Mesendoderm (in vitro differentiated cells): Measurements from ENCODE around the gene TACR1.
A peak's percentile ranks its signal among the peaks of the same experiment; 100 is the strongest.
"Not testable (repeated sequence)": the region's sequence is repeated elsewhere in the genome, so short reads cannot be mapped to it uniquely, and the experiment has no call there.

Experiments
- DNase-seq: peaks from one replicate; pipeline ENCODE4 v3.0.0; 2013
- H2AK5ac ChIP-seq: 2 replicates; pipeline ENCODE4 v1.6.1; 2013; ENCODE audit warnings: low read length, inconsistent platforms
- H2BK120ac ChIP-seq: 2 replicates; pipeline ENCODE4 v1.6.1; 2013; ENCODE audit warnings: low read depth, mild to moderate bottlenecking, low read length, moderate library complexity, mixed read lengths
- H2BK15ac ChIP-seq: replicated peaks from 2 replicates; pipeline ENCODE4 v1.6.1; 2013; ENCODE audit warnings: low read depth, mild to moderate bottlenecking, moderate library complexity
- H2BK5ac ChIP-seq: 2 replicates; pipeline ENCODE4 v1.6.1; 2013; ENCODE audit warnings: low read length, inconsistent platforms
- H3K18ac ChIP-seq: 2 replicates; pipeline ENCODE4 v1.6.1; 2013; ENCODE audit warnings: mild to moderate bottlenecking, low read length, mixed read lengths
- H3K23ac ChIP-seq: one replicate; pipeline ENCODE4 v1.6.1; 2013; ENCODE audit warnings: low read length
- H3K27ac ChIP-seq: 2 replicates; pipeline ENCODE4 v1.5.1; 2013; ENCODE audit warnings: low read depth, mild to moderate bottlenecking, inconsistent platforms, low read length, moderate library complexity
- H3K27me3 ChIP-seq: 2 replicates; pipeline ENCODE4 v1.6.1; 2013; ENCODE audit warnings: low read length, control low read depth, mild to moderate bottlenecking, inconsistent platforms; ENCODE audit not compliant: insufficient read depth, poor library complexity
- H3K36me3 ChIP-seq: 2 replicates; pipeline ENCODE4 v1.6.1; 2013; ENCODE audit warnings: low read length, inconsistent platforms; ENCODE audit not compliant: control insufficient read depth, insufficient read depth
- H3K4ac ChIP-seq: one replicate; pipeline ENCODE4 v1.6.1; 2013; ENCODE audit warnings: low read depth, mild to moderate bottlenecking, low read length, moderate library complexity
- H3K4me1 ChIP-seq: 2 replicates; pipeline ENCODE4 v1.6.1; 2013; ENCODE audit warnings: low read depth, low read length, inconsistent platforms; ENCODE audit not compliant: control insufficient read depth
- H3K4me2 ChIP-seq: 2 replicates; pipeline ENCODE4 v1.6.1; 2013; ENCODE audit warnings: low read length
- H3K4me3 ChIP-seq: 2 replicates; pipeline ENCODE4 v1.5.1; 2013; ENCODE audit warnings: mild to moderate bottlenecking, low read length
- H3K56ac ChIP-seq: one replicate; pipeline ENCODE4 v1.6.1; 2013; ENCODE audit warnings: low read length
- H3K79me1 ChIP-seq: 2 replicates; pipeline ENCODE4 v1.6.1; 2013; ENCODE audit warnings: low read length, inconsistent platforms
- H3K79me2 ChIP-seq: 2 replicates; pipeline ENCODE4 v1.6.1; 2013; ENCODE audit warnings: mild to moderate bottlenecking, low read length; ENCODE audit not compliant: control insufficient read depth, insufficient read depth
- H3K9ac ChIP-seq: 2 replicates; pipeline ENCODE4 v1.6.1; 2013; ENCODE audit warnings: low read length, inconsistent platforms
- H4K5ac ChIP-seq: one replicate; pipeline ENCODE4 v1.6.1; 2013; ENCODE audit warnings: low read length
- H4K8ac ChIP-seq: one replicate; pipeline ENCODE4 v1.6.1; 2013; ENCODE audit warnings: low read depth, mild to moderate bottlenecking, control low read depth, low read length, moderate library complexity
- WGBS: extraction: QIAGEN DNeasy Blood & Tissue Kit; methylation state at CpG from one replicate; pipeline ENCODE4 v1.1.7; 2013; ENCODE audit warnings: low lambda C conversion rate, missing lambda C conversion rate; ENCODE audit not compliant: insufficient coverage; ENCODE audit errors: extremely low coverage; 5-methylcytosine and 5-hydroxymethylcytosine counted together

Gene TACR1

DNA sequence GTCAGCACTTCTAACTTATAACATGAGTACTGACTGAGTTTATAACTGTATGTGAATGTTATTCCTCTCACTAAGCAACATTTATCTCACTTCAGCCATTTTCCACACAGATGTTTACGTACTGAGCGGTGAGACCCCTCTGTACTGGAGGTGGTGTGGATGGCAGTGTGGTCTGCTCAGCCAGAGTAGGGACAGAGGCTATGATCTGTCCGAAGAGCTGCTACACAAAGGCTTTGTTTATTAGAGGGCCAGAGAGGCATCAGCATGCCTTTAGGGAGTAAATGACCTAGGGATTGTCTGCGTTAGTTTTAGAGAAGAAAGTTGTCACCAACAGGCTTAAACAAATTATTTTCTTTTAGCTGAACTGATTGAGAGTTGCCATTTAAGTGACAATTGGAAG is 23.2 kb upstream of the TACR1 start:
- Histone ChIP-seq H3K27ac (no peak overlapping the region), H3K36me3 (no peaks in the 10 kb centered on the region), H2BK5ac (no peak overlapping the region), H2AK5ac (no peak overlapping the region), H4K8ac (no peak overlapping the region), H3K79me1 (no peaks in the 10 kb centered on the region), H4K5ac (no peak overlapping the region), H3K23ac (no peak overlapping the region), H3K56ac (no peak overlapping the region), H3K9ac (no peak overlapping the region), H2BK120ac (no peak overlapping the region), H2BK15ac (no peak overlapping the region), H3K27me3 (no peaks in the 10 kb centered on the region), H3K18ac (no peak overlapping the region), H3K4me3 (no peak overlapping the region), H3K4ac (no peak overlapping the region), H3K4me1 (no peaks in the 10 kb centered on the region), H3K79me2 (no peaks in the 10 kb centered on the region), H3K4me2 (no peak overlapping the region)
- DNase-seq: no peak
- no CpG with 5 or more reads among the region's 4 CpGs for WGBS

GRCh38 chr2:75221862-75222261 is 22.5 kb upstream of the TACR1 start:
- Histone ChIP-seq H2AK5ac (no peak overlapping the region), H3K27ac (no peak overlapping the region)
- WGBS: no CpG with 5 or more reads among the region's 3 CpGs

DNA sequence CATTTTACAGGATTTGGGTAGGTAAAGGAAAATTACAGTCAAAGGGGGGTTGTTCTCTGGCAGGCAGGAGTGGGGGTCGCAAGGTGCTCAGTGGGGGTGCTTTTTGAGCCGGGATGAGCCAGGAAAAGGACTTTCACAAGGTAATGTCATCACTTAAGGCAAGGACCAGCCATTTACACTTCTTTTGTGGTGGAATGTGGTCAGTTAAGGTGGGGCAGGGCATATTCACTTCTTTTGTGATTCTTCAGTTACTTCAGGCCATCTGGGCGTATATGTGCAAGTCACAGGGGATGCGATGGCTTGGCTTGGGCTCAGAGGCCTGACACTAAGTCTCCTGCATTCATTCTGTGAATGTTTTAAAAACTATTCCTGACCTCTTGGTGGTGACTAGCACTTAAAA is 19.9 kb upstream of the TACR1 start:
- H3K23ac ChIP-seq, H3K4me3 ChIP-seq, H2BK15ac ChIP-seq, H4K5ac ChIP-seq, H3K4me2 ChIP-seq, H3K27me3 ChIP-seq, H2BK5ac ChIP-seq, H3K27ac ChIP-seq, H2AK5ac ChIP-seq, H3K36me3 ChIP-seq, H3K18ac ChIP-seq, H3K79me2 ChIP-seq, H3K4me1 ChIP-seq, H3K4ac ChIP-seq, H3K79me1 ChIP-seq, H4K8ac ChIP-seq, H3K9ac ChIP-seq, H3K56ac ChIP-seq, H2BK120ac ChIP-seq: not testable (repeated sequence)
- WGBS: no CpG with 5 or more reads among the region's 4 CpGs
- peak; percentile 50 for DNase-seq

More at GRCh38 chr2:75221862-75222261, 22.5 kb upstream of the TACR1 start:
- no peak overlapping the region for H3K56ac ChIP-seq
- H3K23ac ChIP-seq: no peak overlapping the region
- no peak overlapping the region for H4K5ac ChIP-seq
- H3K4me2 ChIP-seq: no peak overlapping the region
- H2BK5ac ChIP-seq: no peak overlapping the region
- H2BK120ac ChIP-seq: no peak overlapping the region
- H3K79me1 ChIP-seq: no peaks in the 10 kb centered on the region
- H4K8ac ChIP-seq: no peak overlapping the region
- H3K79me2 ChIP-seq: no peaks in the 10 kb centered on the region
- no peak overlapping the region for H3K9ac ChIP-seq
- H3K27me3 ChIP-seq: no peaks in the 10 kb centered on the region
- no peaks in the 10 kb centered on the region for H3K4me1 ChIP-seq
- H3K36me3 ChIP-seq: no peaks in the 10 kb centered on the region
- no peak overlapping the region for H3K18ac ChIP-seq
- H2BK15ac ChIP-seq: no peak overlapping the region
- DNase-seq: no peak
- no peak overlapping the region for H3K4me3 ChIP-seq
- no peak overlapping the region for H3K4ac ChIP-seq

DNA sequence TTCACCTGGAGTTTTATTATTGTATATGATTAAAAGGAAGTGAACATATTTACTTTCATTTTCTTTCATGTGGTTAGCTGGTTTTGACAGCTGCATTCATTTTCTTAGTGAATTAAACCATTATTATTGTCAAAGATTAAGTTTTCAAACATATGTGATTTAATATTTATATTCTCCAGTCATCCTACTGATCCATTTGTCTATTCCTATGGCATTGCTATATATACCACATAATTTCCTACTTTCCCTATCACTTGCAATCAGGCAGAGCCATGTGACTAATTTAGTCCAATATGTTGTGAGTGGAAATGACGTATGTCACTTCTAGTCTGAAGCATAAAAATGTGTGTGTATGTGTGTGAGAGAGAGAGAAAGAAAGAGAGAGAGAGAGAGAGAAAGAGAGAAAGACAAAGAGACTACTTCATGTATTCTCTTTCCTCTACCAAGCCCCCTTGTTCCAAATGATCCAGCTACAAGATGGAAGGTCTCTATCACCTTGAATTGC is 12.0 kb upstream of the TACR1 start:
- Histone ChIP-seq H3K36me3 (no peaks in the 10 kb centered on the region), H2BK120ac (no peak overlapping the region)
- no CpG with 5 or more reads among the region's 1 CpG for WGBS

GRCh38 chr2:75210409-75210808 is 11.1 kb upstream of the TACR1 start:
- Histone ChIP-seq H2AK5ac (no peak overlapping the region), H3K18ac (no peak overlapping the region), H4K5ac (no peak overlapping the region), H3K36me3 (no peaks in the 10 kb centered on the region), H3K27ac (no peak overlapping the region), H2BK120ac (no peak overlapping the region), H3K79me2 (no peaks in the 10 kb centered on the region), H3K23ac (no peak overlapping the region), H4K8ac (no peak overlapping the region), H3K56ac (no peak overlapping the region), H2BK5ac (no peak overlapping the region), H2BK15ac (no peak overlapping the region), H3K4me3 (no peak overlapping the region), H3K4me1 (no peaks in the 10 kb centered on the region), H3K9ac (no peak overlapping the region), H3K79me1 (no peaks in the 10 kb centered on the region), H3K27me3 (no peaks in the 10 kb centered on the region), H3K4ac (no peak overlapping the region), H3K4me2 (no peak overlapping the region)
- no peak for DNase-seq
- no CpG with 5 or more reads among the region's 3 CpGs for WGBS

More for the DNA sequence above, 12.0 kb upstream of the TACR1 start:
- Histone ChIP-seq H2BK5ac (no peak overlapping the region), H3K56ac (no peak overlapping the region), H3K23ac (no peak overlapping the region), H2AK5ac (no peak overlapping the region), H3K4ac (no peak overlapping the region), H4K5ac (no peak overlapping the region), H3K79me1 (no peaks in the 10 kb centered on the region), H3K79me2 (no peaks in the 10 kb centered on the region), H3K9ac (no peak overlapping the region), H2BK15ac (no peak overlapping the region), H3K4me3 (no peak overlapping the region), H3K4me1 (no peaks in the 10 kb centered on the region), H3K4me2 (no peak overlapping the region), H3K27me3 (no peaks in the 10 kb centered on the region), H3K18ac (no peak overlapping the region), H3K27ac (no peak overlapping the region), H4K8ac (no peak overlapping the region)
- no peak for DNase-seq

GRCh38 chr2:75208738-75209137 is 9.4 kb upstream of the TACR1 start:
- no peak overlapping the region for H3K9ac ChIP-seq
- H3K36me3 ChIP-seq: no peaks in the 10 kb centered on the region
- no peak overlapping the region for H3K4me3 ChIP-seq
- peak; percentile 52 for DNase-seq
- no peaks in the 10 kb centered on the region for H3K79me2 ChIP-seq
- no peak overlapping the region for H2BK120ac ChIP-seq
- no peaks in the 10 kb centered on the region for H3K27me3 ChIP-seq
- no peak overlapping the region for H3K23ac ChIP-seq
- no peak overlapping the region for H4K8ac ChIP-seq
- H3K18ac ChIP-seq: no peak overlapping the region
- WGBS: no CpG with 5 or more reads among the region's 6 CpGs
- no peaks in the 10 kb centered on the region for H3K4me1 ChIP-seq
- H3K56ac ChIP-seq: no peak overlapping the region
- H3K4ac ChIP-seq: no peak overlapping the region
- no peaks in the 10 kb centered on the region for H3K79me1 ChIP-seq
- no peak overlapping the region for H3K27ac ChIP-seq
- no peak overlapping the region for H3K4me2 ChIP-seq
- H4K5ac ChIP-seq: no peak overlapping the region
- no peak overlapping the region for H2BK15ac ChIP-seq
- H2BK5ac ChIP-seq: no peak overlapping the region
- H2AK5ac ChIP-seq: no peak overlapping the region
